GM19372 (cell line): ENCODE measurements around the gene TMEM119.
"Not testable (repeated sequence)": the region's sequence is repeated elsewhere in the genome, so short reads cannot be mapped to it uniquely, and the experiment has no call there.

Experiments
- ATAC-seq: cut with Tn5 transposase; IDR thresholded peaks from one replicate; pipeline ENCODE4 v1.9.1; 2021; ENCODE audit warnings: mild to moderate bottlenecking, low read depth, moderate library complexity; ENCODE audit not compliant: unreplicated experiment

The TMEM119 gene

GRCh38 chr12:108589028-108589839 lies 8.7 kb downstream of the TMEM119 start:
- ATAC-seq: no peak

- no peak for ATAC-seq
Measured at GRCh38 chr12:108587826-108588225, 10.1 kb downstream of the TMEM119 start.

- ATAC-seq: no peak
Measured at GRCh38 chr12:108586306-108586705, 11.6 kb downstream of the TMEM119 start.

- ATAC-seq: no peak
Measured at GRCh38 chr12:108585864-108586263, 12.0 kb downstream of the TMEM119 start.

GRCh38 chr12:108584456-108585065 lies 13.3 kb downstream of the TMEM119 start:
- ATAC-seq: no peak

GRCh38 chr12:108583991-108584390 lies 13.9 kb downstream of the TMEM119 start:
- ATAC-seq: no peak

GRCh38 chr12:108582978-108583770 lies 14.7 kb downstream of the TMEM119 start:
- no peak for ATAC-seq

- ATAC-seq: no peak
Measured at GRCh38 chr12:108582509-108582908, 15.4 kb downstream of the TMEM119 start.

- no peak for ATAC-seq
Measured at GRCh38 chr12:108581311-108582227, 16.3 kb downstream of the TMEM119 start.

- ATAC-seq: no peak
Measured at GRCh38 chr12:108580531-108580930, 17.4 kb downstream of the TMEM119 start.

GRCh38 chr12:108578813-108579212 lies 19.1 kb downstream of the TMEM119 start:
- ATAC-seq: no peak

GRCh38 chr12:108578264-108578663 lies 19.6 kb downstream of the TMEM119 start:
- no peak for ATAC-seq

GRCh38 chr12:108577458-108577857 lies 20.4 kb downstream of the TMEM119 start:
- no peak for ATAC-seq

GRCh38 chr12:108576660-108577234 lies 21.1 kb downstream of the TMEM119 start:
- no peak for ATAC-seq

- ATAC-seq: no peak
Measured at GRCh38 chr12:108575199-108575912, 22.5 kb downstream of the TMEM119 start.

- ATAC-seq: not testable (repeated sequence)
Measured at GRCh38 chr12:108574276-108574675, 23.6 kb downstream of the TMEM119 start.

- no peak for ATAC-seq
Measured at GRCh38 chr12:108573317-108573716, 24.6 kb downstream of the TMEM119 start.

GRCh38 chr12:108572166-108572790 lies 25.6 kb downstream of the TMEM119 start:
- ATAC-seq: no peak
